K562 (cell line): ENCODE results near the gene WDR18. TPM values are rescaled to one million over a fixed set of nuclear protein-coding genes. Genes with fewer than 3 reads are reported as not detected.

Source experiments
- ELF2 ChIP-seq: fragments of 250-450 bp; sonication (Bioruptor Pico); IDR thresholded peaks from 2 replicates; pipeline ENCODE4 v1.5.0; 2021; ENCODE audit warnings: mild to moderate bottlenecking
- KDM5B ChIP-seq: fragments of 200-600 bp; sonication (generic); IDR thresholded peaks from 2 replicates; pipeline ENCODE4 v1.6.1; 2012; ENCODE audit warnings: low read depth, mild to moderate bottlenecking, moderate library complexity, low read length, control low read depth, inconsistent platforms; ENCODE audit not compliant: insufficient replicate concordance
- NFATC3 ChIP-seq: fragments of 450-650 bp; IDR thresholded peaks from 2 replicates; pipeline ENCODE4 v1.6.1; 2017; ENCODE audit warnings: mild to moderate bottlenecking
- SAFB ChIP-seq: fragments of 200-400 bp; formaldehyde crosslinking; IDR thresholded peaks from 2 replicates; pipeline ENCODE4 v1.6.1; 2017; ENCODE audit warnings: low read depth, low read length, borderline replicate concordance
- SP2 ChIP-seq: IDR thresholded peaks from 2 replicates; pipeline ENCODE4 v1.6.1; 2011; ENCODE audit warnings: mild to moderate bottlenecking, low read depth, low read length, moderate library complexity; ENCODE audit not compliant: poor library complexity, severe bottlenecking; ENCODE audit errors: extremely low read depth
- TRIM25 ChIP-seq: fragments of 450-650 bp; IDR thresholded peaks from 2 replicates; pipeline ENCODE4 v1.7.0; 2016; ENCODE audit warnings: borderline replicate concordance
- ZNF12 ChIP-seq: sonication (generic); formaldehyde crosslinking; IDR thresholded peaks from 2 replicates; pipeline ENCODE4 v1.4.0; 2020; ENCODE audit warnings: mild to moderate bottlenecking, missing genetic modification reagents
- ZNF212 ChIP-seq: fragments of 450-650 bp; formaldehyde crosslinking; IDR thresholded peaks from 2 replicates; pipeline ENCODE4 v1.4.0; 2020; ENCODE audit warnings: mild to moderate bottlenecking
- ZNF253 ChIP-seq: fragments of 250-450 bp; sonication (Bioruptor Pico); conservative IDR thresholded peaks from 2 replicates; pipeline ENCODE4 v1.6.1; 2021; ENCODE audit warnings: mild to moderate bottlenecking
- ZNF324 ChIP-seq: fragments of 250-450 bp; sonication (Bioruptor Pico); IDR thresholded peaks from 2 replicates; pipeline ENCODE4 v1.4.0; 2020; ENCODE audit warnings: mild to moderate bottlenecking
- ZNF586 ChIP-seq: fragments of 450-650 bp; formaldehyde crosslinking; conservative IDR thresholded peaks from 2 replicates; pipeline ENCODE4 v1.4.0; 2020; ENCODE audit warnings: mild to moderate bottlenecking, moderate library complexity
- ZNF707 ChIP-seq: fragments of 250-450 bp; sonication (Bioruptor Pico); conservative IDR thresholded peaks from 2 replicates; pipeline ENCODE4 v1.8.0; 2022; ENCODE audit warnings: inconsistent platforms, mild to moderate bottlenecking, moderate library complexity
- polyA plus RNA-seq, 8 experiments: library from polyadenylated mRNA; depleted of rRNA in 4 of 8; stranded (reverse) in 5 of 8; unstranded in 3 of 8; fragments of >200 nt; fragmentation: Nextera tagmentation in 2 of 8; fragmentation: Illumina TruSeq in 1 of 8; extraction: Ambion mirVana in 2 of 8; extraction: Trizol in 1 of 8; gene quantifications; 2 replicates each; pipeline versions ENCODE4 v1.2.1 to v1.2.3, GENCODE V29; 2011 to 2014; ENCODE audit warnings: inconsistent platforms in 1 of 8, missing spikeins in 1 of 8
- total RNA-seq, 7 experiments: library from RNA; depleted of rRNA in 6 of 7; stranded (reverse); fragments of >200 nt in 6 of 7; fragmentation: Illumina TruSeq in 2 of 7; extraction: Trizol in 2 of 7; gene quantifications; 2 replicates each; pipeline versions ENCODE4 v1.2.1 to v1.2.3, GENCODE V29; 2011 to 2021; ENCODE audit warnings: low replicate concordance in 1 of 7
- TF ChIP-seq, protein P1 (sequence below): fragments of 200-800 bp; sonication (Bioruptor generic); IDR thresholded peaks from 2 replicates; pipeline ENCODE4 v1.6.1; 2016; ENCODE audit warnings: missing genetic modification characterization, missing compliant biosample characterization
- TF ChIP-seq, protein P2 (sequence below): fragments of 250-450 bp; sonication (Bioruptor Pico); IDR thresholded peaks from 2 replicates; pipeline ENCODE4 v1.4.0; 2020; ENCODE audit warnings: borderline replicate concordance
- TF ChIP-seq, protein P3 (sequence below): fragments of 450-650 bp; IDR thresholded peaks from 2 replicates; pipeline ENCODE4 v1.6.1; 2016; ENCODE audit warnings: borderline replicate concordance

Gene WDR18
- total and polyA plus RNA-seq, 9 of the 15 experiments (the other 6 are each of a cell fraction or from before 2014, with no cell fraction given): 0.65 to 181 (median 30.1) TPM

DNA sequence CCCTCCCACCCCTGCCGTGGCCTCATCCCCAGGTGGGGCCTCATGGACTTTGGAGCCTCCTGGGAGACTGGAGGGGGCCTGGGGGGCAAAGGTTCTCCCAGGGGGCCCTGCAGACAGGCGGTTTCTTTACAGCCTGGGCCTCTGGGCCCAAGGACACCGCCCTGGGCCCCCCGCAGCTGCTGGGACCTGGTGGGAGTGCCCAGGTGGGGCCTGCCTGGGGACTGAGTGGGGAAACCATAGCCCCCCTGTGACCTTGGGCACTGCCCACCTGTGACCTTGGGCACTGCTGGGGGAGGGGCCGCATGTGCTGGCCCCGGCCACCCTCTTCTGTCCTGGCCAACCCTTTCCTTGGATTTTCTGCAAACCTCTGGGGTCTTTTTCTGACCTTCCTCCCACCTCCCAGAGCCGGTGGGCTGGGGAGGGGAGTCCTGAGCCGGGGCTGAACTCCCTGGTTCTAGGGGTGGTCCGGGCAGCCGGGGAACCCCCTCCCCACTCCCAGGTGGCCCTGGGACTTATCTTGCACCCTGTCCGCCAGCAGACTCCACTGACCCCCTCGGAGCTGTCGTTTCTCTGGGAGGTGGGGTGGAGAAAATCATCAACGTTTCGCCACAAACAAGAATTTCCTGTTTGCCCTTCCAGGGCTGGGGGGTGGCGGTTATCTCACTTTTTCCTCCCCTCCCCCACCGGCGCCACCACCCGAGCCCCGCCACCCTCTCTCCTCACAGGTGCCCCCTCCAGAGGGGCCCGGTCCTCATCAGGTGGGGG, 31.3 kb upstream of the WDR18 start (continued):
- TF ChIP-seq, protein P1, sequence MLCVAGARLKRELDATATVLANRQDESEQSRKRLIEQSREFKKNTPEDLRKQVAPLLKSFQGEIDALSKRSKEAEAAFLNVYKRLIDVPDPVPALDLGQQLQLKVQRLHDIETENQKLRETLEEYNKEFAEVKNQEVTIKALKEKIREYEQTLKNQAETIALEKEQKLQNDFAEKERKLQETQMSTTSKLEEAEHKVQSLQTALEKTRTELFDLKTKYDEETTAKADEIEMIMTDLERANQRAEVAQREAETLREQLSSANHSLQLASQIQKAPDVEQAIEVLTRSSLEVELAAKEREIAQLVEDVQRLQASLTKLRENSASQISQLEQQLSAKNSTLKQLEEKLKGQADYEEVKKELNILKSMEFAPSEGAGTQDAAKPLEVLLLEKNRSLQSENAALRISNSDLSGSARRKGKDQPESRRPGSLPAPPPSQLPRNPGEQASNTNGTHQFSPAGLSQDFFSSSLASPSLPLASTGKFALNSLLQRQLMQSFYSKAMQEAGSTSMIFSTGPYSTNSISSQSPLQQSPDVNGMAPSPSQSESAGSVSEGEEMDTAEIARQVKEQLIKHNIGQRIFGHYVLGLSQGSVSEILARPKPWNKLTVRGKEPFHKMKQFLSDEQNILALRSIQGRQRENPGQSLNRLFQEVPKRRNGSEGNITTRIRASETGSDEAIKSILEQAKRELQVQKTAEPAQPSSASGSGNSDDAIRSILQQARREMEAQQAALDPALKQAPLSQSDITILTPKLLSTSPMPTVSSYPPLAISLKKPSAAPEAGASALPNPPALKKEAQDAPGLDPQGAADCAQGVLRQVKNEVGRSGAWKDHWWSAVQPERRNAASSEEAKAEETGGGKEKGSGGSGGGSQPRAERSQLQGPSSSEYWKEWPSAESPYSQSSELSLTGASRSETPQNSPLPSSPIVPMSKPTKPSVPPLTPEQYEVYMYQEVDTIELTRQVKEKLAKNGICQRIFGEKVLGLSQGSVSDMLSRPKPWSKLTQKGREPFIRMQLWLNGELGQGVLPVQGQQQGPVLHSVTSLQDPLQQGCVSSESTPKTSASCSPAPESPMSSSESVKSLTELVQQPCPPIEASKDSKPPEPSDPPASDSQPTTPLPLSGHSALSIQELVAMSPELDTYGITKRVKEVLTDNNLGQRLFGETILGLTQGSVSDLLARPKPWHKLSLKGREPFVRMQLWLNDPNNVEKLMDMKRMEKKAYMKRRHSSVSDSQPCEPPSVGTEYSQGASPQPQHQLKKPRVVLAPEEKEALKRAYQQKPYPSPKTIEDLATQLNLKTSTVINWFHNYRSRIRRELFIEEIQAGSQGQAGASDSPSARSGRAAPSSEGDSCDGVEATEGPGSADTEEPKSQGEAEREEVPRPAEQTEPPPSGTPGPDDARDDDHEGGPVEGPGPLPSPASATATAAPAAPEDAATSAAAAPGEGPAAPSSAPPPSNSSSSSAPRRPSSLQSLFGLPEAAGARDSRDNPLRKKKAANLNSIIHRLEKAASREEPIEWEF (CRISPR knock-in tag): no peak
- no peak for TF ChIP-seq ZNF212 (CRISPR knock-in tag)
- TF ChIP-seq, protein P2, sequence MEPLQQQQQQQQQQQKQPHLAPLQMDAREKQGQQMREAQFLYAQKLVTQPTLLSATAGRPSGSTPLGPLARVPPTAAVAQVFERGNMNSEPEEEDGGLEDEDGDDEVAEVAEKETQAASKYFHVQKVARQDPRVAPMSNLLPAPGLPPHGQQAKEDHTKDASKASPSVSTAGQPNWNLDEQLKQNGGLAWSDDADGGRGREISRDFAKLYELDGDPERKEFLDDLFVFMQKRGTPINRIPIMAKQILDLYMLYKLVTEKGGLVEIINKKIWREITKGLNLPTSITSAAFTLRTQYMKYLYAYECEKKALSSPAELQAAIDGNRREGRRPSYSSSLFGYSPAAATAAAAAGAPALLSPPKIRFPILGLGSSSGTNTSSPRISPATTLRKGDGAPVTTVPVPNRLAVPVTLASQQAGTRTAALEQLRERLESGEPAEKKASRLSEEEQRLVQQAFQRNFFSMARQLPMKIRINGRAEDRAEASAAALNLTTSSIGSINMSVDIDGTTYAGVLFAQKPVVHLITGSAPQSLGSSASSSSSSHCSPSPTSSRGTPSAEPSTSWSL (CRISPR knock-in tag): no peak
- no peak for TF ChIP-seq ZNF253 (CRISPR knock-in tag)
- no peak for TF ChIP-seq TRIM25
- no peak for TF ChIP-seq ZNF324
- no peak for TF ChIP-seq KDM5B
- TF ChIP-seq NFATC3: no peak
- TF ChIP-seq, protein P3, sequence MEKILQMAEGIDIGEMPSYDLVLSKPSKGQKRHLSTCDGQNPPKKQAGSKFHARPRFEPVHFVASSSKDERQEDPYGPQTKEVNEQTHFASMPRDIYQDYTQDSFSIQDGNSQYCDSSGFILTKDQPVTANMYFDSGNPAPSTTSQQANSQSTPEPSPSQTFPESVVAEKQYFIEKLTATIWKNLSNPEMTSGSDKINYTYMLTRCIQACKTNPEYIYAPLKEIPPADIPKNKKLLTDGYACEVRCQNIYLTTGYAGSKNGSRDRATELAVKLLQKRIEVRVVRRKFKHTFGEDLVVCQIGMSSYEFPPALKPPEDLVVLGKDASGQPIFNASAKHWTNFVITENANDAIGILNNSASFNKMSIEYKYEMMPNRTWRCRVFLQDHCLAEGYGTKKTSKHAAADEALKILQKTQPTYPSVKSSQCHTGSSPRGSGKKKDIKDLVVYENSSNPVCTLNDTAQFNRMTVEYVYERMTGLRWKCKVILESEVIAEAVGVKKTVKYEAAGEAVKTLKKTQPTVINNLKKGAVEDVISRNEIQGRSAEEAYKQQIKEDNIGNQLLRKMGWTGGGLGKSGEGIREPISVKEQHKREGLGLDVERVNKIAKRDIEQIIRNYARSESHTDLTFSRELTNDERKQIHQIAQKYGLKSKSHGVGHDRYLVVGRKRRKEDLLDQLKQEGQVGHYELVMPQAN: no peak
- no peak for TF ChIP-seq ZNF12 (CRISPR knock-in tag)
- TF ChIP-seq SAFB: no peak
- no peak for TF ChIP-seq ELF2 (CRISPR knock-in tag)
- no peak for TF ChIP-seq ZNF586 (CRISPR knock-in tag)
- TF ChIP-seq SP2: no peak
- no peak for TF ChIP-seq ZNF707 (CRISPR knock-in tag)
